ENCODE results near the gene CCDC30.
"Not testable (repeated sequence)": the region's sequence is repeated elsewhere in the genome, so short reads cannot be mapped to it uniquely, and the experiment has no call there.

CCDC30 gene

DNA sequence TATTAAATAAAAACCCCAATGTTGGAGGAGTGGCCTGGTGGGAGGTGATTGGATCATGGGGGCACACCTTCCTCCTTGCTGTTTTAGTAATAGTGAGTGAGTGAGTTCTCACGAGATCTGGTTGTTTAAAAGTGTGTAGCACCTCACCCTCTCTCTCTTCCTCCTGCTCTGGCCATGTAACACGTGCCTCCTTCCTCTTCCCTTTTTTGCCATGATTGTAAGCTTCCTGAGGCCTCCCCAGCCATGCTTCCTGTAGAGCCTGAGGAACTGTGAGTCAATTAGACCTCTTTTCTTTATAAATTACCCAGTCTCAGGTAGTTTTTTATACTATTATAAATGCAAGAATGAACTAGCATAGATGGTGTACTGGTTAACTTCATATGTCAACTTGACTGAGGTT lies 68.0 kb downstream of the CCDC30 start:
- FAIRE-seq: no peak

DNA sequence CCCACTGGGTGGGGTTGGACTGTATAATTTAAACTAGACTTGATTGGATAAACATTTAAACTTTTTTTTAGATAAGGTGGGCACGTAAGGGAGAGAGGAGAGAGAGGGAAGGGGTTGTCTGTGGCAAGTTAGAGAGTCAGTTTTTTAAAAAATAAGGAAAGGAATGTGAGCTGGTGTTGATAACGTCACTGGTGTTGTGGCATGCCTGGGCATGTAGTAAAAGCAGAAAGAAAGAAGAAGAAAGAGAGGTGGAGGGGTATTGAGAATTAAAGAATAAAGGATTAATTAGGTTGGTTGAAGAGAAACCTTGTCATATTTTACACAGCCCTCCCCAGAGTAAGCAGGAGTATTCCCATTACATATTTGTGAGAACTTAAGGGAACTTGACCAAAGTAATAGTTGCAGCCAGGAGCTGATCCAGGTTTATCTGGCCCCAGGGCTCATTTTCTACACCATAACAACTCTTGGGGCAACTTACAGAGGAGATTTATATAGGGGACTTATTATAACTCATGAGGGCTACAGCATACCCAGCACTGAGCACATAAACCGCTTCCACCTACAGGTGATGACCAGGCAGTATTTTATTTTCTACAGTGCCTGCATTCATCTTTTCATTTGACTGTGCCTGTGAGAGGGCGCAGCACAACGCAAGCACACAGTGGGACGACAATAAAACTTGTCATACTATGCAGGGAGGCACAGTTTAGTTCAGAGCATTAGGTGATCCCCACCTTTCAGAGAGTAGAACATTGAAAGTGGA lies 70.2 kb downstream of the CCDC30 start:
- no peak for FAIRE-seq

DNA sequence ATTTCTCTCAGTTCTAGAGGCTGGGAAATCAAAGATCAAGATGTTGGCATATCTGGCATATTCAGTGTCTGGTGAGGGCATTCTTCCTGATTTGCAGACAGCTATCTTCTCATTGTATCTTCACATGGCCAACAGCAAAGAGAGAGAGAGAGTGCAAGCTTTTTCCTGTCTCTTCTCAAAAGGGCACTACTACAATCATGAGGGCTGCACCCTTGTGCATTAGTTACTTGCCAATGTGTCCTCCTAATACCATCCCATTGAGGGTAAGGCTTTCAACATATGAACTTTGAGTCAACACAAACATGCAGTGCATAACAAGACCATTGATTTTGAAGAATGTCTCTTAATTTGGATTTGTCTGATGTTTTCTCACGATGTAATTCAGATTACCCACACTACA lies 78.0 kb downstream of the CCDC30 start:
- FAIRE-seq: no peak

DNA sequence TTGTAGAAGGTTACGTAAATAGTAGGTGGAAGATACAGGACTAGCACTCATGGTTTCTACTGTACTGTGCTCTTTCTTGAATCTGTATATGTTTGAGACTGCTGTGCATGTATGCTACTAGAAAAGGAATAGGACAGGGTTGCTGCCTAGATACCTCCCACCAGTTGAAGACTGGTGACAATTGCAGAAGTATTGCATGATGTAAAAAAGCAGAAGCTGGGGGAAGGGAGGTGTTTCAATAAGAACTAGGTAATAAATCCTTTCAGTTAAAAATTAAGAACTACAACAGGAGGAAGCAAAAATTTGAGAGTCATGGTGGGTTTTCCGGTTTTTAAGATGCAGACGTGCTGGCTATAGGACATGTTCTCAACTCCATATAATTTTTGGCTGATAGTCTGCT lies 88.1 kb downstream of the CCDC30 start:
- FAIRE-seq: no peak

DNA sequence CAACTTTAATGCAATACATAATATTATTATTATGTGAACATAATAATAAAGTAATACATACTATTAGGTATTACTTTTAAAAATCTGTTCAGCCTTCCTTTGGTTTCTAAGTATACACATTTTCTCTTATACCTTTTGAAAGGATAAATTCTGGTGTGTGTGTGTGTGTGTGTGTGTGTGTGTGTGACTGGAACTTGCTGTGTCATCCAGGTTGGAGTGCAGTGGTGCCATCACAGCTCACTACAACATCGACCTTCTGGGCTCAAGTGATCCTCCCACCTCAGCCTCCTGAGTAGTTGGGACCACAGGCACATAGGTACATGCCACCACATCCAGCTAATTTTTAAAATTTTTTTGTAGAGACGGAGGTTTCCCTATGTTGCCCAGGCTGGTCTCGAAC lies 88.5 kb downstream of the CCDC30 start:
- FAIRE-seq: no peak

DNA sequence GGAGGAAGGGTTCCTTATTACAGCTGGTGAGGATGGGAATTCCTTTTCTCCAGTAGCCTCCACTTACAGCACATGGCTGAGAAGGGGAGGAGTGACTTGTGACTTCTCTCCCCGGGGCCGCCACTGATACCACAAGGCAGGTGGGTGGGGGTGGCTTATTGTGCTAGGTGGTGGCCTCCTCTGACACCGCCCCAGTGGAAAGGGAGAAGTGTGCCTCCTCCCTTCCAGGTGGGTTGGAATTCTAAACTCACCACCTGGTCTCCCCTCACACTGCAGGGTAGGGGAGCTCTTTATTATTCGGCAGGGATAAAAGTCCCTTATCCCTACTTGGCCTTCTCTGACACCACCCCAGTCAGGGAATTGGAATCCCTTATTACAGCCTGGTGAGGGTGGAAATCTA lies 89.5 kb downstream of the CCDC30 start:
- FAIRE-seq: no peak

DNA sequence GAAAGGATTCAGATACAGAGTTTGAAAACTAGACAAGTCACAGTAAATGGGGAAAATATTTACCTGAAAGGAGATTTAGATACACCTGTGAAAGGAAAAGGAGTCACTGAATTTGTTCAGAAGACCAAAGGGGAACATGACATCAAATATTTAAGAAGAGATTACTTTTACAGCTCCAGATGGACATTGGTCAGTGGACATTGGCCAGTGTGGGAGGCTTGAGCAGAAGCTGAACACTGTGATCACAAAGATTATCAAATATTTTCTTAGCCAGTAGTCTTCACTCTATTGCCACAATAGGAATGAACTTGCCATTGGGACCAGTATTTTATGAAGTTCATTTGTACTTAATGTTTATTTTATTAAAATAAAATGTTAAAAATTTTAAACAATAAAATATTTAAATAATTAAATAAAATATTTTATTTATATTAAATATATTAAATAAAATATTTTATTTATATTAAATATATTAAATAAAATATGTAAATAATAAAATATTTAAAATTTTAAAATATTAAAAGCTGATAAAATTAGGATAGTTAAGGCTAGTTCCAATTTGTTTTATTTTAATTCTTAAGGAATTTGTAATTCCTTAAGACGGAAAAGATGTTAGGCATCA lies 94.3 kb downstream of the CCDC30 start:
- FAIRE-seq: peak; percentile 87

DNA sequence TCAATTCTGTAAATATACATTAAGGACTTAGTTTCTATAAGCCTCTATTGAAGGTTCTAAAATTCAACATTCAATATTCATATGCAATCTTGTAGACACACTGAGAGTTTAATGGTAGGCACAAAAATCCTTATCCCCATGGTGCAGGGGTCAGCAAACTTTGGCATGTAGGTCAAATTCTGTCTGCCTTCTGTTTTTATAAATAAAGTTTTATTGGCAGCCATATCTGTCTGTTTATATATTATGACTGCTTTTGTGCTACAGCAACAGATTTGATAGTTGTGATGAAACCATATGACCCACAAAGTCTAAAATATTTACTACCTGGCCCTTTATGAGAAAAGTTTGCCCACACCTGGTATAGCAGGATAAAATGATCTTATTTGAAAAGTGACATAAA lies 104.0 kb downstream of the CCDC30 start:
- no peak for FAIRE-seq

DNA sequence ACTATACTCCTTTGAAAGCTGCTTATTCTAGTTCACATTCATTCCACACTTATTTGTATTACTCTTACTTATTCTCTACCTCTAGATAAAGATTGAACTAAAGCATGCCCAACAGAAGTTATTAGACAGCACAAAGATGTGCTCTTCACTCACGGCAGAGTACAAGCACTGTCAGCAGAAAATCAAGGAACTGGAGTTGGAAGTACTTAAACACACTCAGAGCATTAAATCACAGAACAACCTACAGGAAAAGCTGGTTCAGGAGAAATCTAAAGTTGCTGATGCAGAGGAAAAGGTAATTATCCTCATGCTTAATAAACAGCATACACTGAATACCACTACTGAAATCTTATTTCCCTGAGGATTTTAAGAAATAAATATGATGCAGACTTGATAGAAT lies 113.8 kb downstream of the CCDC30 start:
- no peak for FAIRE-seq

DNA sequence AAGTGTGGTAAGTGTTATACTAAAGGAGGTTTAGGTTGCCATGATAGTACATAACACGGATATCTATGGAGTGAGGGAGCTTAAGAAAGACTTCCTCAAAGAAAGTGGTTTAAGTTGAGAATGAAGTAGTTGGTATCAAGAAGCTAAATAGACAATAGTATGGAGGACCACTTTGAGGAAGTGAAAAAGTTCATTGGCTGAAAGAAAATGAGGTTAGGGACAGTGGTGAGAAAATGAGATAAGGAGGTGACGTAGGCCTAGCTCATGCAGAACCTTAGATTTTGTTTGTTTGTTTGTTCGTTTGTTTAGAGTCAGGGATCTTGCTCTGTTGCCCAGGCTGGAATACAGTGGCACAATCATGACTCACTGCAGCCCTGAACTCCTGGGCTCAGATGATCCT lies 122.9 kb downstream of the CCDC30 start:
- FAIRE-seq: no peak

DNA sequence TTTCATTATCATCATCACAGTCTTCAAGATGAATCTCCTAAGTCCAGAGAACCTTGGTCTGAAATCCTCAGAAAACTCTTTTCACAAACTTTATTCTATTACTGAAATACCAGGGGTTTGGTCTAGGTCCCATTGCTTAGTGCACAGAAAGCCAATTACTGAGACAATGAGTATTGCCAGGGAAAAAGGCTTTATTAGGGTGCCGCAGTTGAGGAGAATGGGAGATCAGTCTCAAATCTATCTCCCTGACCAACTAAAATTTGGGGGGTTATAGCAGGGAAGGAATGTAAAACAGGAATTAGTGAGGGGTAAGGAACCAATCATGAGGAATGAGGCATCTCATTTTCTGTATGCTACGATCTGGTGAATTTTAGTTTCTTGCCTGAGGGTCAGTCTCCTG lies 124.7 kb downstream of the CCDC30 start:
- FAIRE-seq: no peak

DNA sequence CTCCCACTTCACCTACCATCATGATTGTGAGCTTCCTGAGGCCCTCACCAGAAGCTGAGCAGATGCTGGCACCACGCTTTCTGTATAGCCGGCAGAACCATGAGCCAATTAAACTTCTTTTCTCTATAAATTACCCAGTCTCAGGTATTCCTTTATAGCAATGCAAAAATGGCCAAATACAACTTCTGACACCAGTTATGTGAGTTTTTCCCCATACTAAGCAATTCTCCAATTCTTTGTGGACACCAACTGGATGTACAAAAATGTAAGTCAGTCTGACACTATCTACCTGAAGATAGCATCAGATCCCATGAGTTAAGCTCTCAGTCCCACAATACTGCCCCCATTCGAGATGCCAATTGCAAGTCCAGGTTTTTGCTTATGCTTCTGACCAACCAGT lies 129.7 kb downstream of the CCDC30 start:
- no peak for FAIRE-seq

DNA sequence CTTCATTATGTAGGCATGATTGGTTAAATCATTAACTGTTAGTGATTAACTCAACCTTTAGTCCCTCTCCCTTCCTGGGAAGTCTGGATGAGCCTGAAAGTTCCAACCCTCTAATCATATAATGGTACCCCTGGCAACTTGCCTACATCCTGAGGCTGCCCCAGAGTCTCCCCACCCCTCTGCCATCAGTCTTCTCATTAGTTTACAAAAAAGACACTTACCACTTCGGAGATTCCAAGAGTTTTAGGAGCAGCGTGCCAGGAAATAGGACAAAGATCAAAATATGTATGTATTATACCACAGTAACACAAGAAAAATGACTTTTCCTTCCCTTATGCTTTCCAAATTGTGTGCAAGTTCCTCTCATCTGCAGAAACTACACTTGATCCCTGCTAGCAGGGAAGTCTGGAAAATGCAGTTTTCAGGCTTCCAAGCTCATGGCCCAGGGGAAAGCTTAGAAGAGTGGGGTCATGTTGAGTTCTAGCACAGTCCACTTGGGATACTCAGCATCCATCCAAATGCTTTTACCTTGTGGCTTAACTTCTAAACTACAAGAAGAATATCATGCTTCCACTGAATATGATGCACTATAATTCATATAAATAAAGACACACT lies 130.5 kb downstream of the CCDC30 start:
- no peak for FAIRE-seq

DNA sequence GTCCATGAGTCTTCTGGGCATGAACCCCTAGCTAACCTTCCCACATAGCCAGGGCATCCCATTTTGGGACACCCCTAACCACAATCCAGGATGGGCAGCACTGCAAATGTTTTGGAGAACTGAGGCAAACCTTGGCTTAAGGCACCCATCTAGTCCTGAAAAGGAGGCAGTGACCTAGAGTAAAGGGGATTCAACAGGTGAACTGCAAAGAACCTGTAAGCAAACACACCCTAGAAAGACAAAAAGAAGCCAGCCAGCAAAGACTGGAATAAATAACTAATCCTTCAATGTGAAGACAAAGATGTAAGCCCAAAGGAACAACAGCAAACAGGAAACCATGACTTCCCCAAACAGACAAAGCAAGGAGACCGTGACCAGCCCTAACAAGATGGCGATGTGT lies 138.4 kb downstream of the CCDC30 start:
- FAIRE-seq: no peak

DNA sequence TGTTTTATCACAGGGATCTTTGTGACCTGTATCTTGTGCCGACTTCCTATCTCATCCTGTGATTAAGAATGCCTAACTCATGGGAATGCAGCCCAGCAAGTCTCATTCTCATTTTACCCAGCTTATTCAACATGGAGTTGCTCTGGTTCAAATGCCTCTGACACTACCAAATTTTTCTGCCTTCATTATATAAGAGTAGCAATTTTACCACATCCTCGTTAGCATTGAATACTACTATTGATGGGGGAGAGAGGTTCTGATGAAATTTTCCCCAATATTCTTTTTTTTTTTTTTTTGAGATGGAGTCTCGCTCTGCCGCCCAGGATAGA lies 150.7 kb downstream of the CCDC30 start:
- FAIRE-seq: no peak

DNA sequence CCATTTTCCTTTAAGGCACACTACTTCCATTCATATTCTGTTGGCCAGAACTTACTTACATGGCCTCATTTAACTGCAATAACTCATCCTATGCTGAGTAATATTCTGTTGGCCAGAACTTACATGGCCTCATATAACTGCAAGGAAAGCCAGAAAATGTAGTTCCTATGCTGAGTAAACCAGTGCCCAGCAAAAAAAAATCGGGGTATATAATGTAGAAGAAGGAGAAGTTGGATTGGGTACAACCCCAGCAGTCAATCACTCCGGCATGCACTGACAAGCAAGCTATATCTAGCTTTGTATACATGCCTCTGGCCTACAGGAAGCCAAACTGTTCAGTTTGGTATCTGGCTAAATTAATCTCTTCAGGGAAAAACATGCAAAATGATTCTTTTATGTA lies 155.8 kb downstream of the CCDC30 start:
- FAIRE-seq: no peak

DNA sequence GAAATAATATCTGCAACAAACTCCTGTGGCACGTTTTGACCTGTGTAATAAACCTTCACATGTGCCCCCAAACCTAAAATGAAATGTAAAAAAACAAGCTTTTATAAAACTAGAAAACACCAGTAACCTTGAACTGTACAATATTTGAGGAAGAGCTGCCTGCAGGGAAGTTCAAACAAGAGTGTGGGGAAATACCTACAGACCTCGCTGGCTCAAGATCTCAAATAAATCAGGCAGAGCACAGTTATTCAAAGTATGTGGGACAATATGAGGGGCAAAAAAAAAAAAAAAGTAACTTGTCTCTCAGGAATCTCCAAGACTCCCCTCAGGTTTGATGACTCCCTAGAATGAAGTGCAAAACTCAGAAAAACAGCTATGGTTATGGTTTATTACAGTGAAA lies 157.2 kb downstream of the CCDC30 start:
- FAIRE-seq: no peak

DNA sequence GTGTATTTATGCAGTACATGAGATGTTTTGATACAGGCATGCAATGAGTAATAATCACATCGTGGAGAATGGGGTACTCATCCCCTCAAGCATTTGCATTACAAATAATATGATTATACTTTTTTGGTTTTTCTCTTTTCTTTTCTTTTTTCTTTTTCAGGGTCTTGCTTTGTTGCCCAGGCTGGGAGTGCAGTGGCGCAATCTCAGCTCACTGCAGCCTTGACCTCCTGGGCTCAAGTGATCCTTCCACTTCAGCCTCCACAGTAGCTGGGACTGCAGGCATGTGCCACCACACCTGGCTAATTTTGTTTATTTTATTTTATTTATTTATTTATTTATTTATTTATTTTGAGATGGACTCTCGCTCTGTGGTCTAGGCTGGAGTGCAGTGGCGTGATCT lies 158.1 kb downstream of the CCDC30 start:
- FAIRE-seq: not testable (repeated sequence)

DNA sequence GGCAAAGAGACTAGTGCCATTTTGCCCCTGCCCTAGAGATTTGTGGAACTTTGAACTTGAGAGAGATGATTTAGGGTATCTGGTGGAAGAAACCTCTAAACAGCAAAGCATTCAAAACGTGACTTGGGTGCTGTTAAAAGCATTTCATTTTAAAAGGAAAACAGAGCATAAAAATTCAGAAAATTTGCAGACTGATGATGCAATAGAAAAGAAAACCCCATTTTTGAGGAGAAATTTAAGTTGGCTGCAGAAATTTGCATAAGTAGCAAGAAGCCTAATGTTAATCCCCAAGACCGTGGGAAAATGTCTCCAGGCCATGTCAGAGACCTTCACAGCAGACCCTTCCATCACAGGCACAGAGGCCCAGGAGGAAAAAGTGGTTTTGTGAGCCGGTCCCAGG lies 164.1 kb downstream of the CCDC30 start:
- FAIRE-seq: not testable (repeated sequence)

DNA sequence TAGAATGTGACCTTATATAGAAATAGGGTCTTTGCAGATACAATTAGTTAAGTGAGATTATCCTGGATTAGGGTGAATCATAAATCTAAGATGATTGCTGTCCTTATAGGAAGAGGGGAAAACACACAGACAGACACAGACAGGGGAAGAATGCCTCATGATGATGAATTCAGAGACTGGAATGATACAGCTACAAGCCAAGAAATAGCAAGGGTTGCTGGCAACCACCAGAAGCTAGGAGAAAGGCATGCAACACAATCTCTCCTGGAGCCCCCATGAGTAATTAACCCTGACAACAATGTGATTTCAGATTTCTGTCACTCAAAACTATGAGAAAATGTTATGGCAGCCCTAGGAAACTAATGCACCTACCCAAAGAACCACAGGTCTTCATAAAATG lies 176.0 kb downstream of the CCDC30 start:
- FAIRE-seq: no peak

DNA sequence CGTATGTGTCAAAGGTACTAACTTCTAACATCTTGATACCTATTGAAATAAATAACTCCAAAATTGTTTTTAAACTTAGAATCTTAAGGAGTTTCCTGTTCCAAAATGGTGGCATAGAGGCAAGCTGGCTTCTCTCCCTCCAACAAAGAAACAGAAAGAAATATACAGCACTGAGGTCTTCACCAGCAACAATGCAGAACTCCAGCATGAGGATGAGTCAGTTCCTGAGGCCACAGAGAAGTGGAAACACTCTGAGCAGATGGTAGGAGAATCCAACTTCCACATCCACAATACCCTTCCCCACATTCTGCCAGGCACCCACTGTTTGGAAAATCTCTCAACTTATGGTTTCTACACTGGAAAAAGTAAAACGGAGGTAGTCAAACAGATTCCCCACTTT lies 183.0 kb downstream of the CCDC30 start:
- no peak for FAIRE-seq

DNA sequence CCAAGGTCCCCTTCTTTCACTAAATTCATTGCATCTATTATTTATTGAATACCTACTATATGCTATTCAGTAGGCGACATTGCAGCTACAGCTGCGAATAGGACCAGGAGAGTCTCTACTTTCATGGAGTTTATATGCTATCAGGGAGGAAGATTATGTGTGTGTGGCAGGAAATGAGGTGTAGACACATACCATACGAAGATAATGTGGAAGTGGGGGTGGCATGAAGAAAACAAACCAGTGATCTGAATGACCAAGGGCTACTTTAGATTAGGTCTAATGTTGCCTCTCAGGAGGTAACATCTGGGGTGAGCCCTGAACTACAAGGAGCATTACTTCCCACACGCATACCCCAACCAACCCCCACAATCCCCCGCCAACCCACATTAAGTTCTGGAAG lies 194.1 kb downstream of the CCDC30 start:
- FAIRE-seq: no peak

DNA sequence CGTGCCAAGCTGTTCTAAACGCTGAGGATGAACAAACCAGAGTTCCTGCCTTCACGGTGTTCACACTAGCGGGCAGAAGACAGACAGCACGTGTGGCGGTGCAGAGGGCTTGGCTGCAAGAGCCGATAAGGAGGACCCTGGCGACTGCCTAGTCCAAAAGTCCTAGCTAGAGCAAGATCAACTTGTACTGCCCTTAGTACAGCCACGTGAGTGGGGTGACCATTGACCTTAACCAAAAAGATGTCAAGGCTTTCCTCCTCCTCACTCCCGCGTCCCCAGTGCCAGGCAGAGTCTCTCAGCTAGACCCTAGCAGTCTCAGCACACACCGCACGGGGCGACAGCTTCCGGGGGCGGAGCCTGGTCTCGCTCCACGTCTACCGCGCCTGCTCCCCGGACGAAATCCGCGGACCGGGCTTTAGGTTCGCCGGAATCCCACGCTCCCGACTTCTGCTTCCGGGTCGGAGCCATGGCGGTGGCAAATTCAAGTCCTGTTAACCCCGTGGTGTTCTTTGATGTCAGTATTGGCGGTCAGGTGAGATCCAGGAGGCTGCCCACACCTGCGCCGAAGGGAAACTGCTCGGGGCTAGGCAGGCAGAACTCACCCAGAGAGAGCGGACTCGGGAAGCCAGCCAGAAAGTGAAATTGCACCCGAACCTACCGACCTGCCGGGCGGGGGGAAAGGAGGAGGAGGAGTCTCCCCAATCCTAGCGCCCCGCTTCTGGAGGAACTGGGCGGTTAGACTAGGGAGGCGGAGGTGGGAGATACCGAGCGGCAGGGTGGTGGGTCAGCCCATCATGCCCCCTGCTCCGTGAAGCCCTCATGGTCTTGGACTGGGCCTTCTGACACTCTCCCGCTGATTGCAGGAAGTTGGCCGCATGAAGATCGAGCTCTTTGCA lies 195.1 kb downstream of the CCDC30 start, which contains the start of gene PPIH:
Gene PPIH (plus strand): TSS at position 443 of the 896 bp plus-strand sequence. CDS start 24 bp downstream, at position 467.
- FAIRE-seq: peak; percentile 76

Measured in islet of Langerhans (tissue), 1 donor.